ENCODE data around the gene EVX1.

The EVX1 gene

DNA sequence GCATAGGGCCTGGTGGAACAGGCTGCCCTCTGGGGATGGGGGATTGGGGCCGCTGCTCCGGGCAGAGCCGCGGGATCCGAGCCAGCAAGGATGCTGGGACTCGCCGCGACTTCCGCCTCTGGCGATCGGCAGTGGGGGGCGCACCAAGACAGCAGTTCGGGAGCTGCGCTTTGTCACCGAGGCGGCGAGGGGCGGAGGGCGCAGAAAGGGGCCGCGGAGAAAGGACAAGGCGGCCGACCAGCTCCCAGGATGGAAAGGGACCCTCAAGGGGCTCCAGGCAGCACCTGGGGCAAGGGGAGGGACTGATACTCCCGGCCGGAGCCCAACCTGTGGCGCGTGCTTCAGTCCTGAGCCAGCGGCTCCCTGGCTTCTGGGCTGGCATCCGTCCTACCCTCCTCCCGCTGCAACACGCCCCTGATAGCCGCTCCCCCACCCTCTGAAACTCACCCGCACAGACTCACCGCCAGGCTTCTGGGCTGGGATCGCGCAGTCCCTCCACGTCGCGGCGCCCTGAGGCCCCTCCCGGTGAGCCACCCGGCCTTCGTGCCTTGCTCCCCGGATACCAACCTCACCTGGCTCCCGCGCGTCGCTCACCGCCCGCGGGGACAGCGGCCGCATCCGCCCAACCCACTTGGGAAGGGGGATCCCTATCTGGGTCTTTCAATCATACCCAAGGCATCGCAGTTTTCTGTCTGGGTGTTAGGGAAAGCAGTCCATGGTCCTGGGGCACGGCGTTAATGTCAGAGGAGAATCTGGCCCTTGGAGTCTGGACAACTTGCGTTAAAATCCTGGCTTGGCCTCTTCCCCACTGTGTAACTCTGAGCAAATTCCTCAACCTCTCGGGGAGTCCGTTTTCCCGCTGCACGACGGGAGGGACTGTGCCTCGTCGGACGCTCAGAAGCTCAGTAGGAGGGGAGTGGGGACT lies 7.0 kb upstream of the EVX1 start:
- DNase-seq, result no peak

DNA sequence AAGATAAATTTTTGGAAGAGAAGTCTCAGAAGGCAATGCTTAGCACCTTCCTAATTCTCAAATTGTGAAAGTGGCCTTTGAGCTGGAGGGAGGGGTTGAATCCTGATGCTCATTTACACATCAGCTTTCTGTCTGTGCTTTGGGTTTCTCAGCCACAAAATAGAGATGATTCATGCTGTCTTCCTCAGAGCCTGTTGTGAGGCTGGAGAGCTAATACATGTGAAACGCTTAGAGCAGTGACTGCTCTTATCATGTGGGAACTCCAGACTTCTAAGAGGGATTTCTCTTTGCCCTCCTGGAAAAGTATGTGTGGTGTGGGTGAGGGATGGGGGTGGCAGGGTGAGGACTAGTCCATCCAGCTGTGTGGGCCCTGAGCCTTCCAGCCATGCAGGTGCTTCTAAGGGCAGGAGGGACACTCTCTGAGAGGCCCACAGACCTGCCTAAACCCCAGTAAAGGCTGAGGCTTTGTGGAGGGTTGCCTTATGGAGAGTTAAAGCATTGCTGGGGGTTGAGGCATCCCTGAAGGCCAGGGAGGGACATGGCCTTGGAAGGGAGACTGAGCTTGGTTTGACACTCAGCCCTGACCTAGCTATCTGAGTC lies 4.8 kb upstream of the EVX1 start:
- DNase-seq, result no peak

DNA sequence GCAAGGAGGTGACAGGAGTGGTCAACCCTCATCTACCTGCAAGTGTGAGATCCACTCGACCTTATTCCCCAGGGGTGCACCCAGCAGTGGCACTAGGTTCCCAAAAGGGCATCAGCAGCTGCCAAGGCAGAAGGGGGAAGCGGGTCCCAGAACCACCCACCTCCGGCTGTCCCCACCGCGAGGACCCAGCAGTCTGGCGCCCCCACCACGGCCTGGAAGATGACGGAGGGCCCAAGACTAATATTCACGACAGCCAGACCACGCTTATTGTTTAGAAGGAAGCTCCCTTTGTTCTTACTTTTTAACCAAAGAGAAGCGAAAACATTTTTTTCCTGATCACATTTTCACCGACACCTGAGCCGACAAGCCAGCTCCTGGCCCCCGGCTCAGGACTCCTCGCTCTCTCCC lies 3.6 kb upstream of the EVX1 start:
- no peak for DNase-seq

- no peak for DNase-seq
These were observed 3.1 kb upstream of the EVX1 start for GRCh38 chr7:27239387-27240014.

- DNase-seq, result no peak
These were observed 2.4 kb upstream of the EVX1 start for GRCh38 chr7:27240015-27240731.

DNA sequence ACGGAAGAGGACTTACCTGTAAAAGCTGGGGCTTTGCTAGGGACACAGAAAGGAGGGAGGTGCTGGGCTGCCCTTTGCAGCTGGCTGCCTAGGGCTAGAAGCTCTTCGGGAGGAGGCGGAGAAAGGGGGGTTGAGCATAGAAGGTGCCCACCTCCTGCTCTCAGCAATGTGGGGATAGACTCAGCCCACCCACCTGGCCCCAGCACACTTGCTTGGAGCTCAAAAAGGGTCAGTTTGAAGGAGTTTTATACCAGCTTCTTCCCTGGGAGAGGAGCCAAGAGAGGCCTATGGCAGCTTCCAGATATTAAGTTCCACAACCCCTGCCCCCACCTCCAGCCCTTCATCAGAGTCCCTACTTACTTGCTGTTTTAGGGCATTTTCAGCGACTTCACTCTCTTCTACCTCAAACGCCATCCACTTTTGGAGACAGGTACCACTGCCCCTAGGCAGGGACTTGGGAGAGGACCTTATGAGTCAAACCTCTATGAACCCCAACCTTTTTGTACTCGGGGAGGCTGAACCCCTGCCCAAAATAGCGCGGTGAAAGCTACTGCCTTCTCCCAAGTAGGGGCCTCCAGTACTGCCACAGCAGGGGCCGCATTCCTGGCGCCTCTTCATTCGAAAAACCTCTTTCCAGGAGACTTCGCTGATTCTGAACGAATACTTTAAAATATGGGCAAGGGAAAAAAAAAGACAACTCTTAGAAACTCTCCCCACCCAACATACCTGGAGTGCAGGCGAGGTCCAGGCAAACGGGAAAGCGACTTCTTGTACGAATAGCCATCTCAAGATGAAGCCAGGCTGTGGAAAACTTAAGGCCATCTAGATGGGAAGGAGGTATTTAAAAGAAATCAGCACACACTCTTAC lies 1.2 kb upstream of the EVX1 start:
- DNase-seq, result no peak

DNA sequence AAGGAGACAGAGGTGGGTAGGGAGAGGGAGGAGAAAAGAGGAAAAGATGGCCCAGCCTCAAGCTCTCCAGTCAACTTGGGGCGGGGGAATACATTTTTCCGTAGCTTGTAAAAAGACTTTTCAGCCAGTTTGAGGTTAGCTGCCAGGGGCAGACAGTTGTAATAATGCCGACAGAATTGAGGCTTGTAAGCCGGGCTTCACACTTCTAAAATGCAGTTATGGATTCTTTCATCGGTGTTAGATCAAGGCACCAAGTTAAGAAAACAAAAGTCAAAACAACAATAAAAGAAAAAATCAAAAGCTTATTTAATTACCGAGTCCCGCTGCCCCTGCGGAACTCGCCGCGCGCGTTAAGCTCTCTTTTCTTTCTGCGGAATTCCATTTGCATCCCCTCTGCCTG lies 448 bp upstream of the EVX1 start:
- no peak for DNase-seq

- no peak for DNase-seq
These were observed 950 bp downstream of the EVX1 start for GRCh38 chr7:27243340-27244163.

- no peak for DNase-seq
These were observed 2.0 kb downstream of the EVX1 start for GRCh38 chr7:27244488-27245123.

DNA sequence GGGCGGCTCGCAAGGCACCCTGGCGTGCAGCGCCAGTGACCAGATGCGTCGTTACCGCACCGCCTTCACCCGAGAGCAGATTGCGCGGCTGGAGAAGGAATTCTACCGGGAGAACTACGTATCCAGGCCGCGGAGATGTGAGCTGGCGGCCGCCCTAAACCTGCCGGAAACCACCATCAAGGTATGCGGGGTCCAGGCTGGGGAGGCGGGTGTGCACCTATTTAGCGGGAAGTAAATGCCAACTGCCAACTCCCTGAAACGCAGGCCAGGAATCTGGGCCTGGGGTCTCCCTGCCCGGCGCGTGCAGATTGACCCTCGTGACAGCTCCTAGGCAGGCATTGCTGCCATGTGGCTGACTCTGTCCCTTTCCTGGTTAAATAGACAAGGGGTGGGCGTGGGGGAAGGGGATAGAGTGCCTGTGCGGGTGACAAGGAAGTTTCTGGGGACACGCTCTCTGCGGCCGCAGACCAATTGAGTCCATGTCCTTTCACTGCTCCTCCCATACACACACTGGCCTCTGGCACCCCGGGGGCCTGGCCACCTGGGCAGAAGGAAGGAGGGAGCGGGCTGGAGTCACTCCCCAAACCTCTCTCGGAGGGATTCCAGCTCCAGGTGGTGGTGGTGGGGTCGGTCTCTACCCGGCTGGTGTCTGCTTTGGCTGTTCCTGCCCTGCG lies 2.7 kb downstream of the EVX1 start:
- DNase-seq, result no peak

GRCh38 chr7:27245798-27246691 lies 3.4 kb downstream of the EVX1 start:
- no peak for DNase-seq

DNA sequence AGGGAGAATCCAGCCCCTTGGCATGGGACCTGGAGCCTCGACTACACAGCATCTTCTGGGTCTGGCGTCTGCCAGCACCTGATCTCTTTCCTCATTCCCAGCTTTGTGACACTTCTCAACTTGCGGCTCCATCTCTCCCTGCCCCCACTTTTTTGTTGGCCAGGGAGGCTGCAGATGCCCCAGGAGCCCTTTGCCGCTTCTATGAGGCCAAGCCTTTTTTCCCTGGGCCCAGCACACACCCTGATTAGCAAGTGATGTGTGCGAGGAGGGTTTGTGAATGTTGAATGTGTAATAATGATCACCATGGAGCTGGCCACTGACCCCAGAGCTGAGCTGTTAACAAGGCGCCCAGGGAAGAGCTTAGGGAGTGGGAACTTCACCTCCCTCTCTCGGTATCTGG lies 4.4 kb downstream of the EVX1 start:
- DNase-seq, result no peak

DNA sequence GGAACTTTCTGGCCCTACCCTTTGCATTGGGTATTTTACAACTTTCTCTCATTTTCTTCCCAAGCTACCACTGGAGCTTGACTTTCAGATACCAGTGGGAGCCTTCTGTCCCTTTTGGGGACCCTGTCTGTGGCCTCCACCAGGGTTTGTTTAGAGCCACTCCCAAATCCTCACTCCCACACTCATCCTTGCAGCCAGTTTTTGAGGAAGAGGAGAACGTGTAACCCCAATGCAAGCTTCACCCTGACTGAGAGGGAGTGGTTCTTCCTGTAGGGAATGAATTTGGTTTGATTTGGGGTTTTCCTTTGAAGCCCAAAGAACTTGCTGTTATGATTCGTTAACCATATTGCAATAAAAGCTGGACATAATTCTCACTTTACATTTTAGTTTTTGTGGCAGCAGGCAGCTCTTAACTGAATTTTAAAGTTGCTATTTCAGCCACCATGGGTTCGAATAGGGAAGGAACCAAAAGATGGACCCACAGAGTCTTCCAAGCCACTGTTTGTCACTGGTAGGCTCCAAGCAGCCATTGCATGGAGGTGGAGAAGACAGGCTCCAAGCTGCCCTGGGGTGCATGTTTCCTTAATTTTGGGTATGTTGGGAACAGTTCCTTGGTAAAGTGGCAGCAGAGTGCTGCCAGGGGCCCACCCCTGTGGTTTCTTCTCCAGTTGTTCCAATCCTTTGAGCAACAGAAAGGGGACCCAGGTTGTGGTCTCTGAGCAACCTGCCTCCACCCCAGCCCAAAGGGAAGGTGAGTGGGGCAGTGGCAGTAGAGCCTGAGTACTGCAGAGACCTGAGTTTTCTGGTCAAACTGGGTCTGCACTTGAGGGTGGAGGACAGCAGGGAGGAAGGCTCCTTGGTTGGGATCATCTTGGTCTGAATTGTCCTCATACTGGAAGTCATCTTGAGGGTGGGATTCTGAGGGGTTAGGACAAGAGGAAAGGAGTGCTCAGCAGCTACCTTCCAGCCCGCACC lies 5.1 kb downstream of the EVX1 start:
- DNase-seq, result no peak

DNA sequence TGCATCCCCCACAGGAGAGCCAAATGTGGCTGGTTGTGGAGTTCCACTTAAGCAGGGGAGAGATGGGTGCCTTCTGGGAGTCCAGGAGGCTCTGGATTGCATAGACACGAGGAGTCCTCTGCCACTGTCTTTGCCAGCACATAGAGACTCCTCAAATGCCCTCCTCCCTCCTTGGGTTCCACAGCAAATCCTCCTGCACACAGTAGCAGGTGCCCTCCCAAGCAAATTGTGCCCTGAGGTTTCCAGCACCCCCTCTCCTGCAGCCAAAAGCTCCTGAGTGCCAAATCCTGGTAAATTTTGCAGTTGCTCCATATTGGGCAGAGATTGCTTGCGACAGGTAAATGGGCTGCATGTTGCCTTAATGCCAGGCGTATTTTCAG lies 5.8 kb downstream of the EVX1 start:
- no peak for DNase-seq

- DNase-seq, result no peak
These were observed 6.5 kb downstream of the EVX1 start for GRCh38 chr7:27248911-27249723.

GRCh38 chr7:27249724-27250556 lies 7.3 kb downstream of the EVX1 start:
- no peak for DNase-seq
